Stimulated activated CD4-positive, alpha-beta T cell treated with anti-CD3 and anti-CD28 coated beads, Interleukin-15, amount 100 ng/mL, for 24 hours (primary cell): ENCODE data around the gene FLRT1.

Source experiments
- DNase-seq: peaks from one replicate; pipeline ENCODE4 v3.0.0-alpha.2; 2020

Gene FLRT1

GRCh38 chr11:64007629-64008282 lies 28.0 kb upstream of the FLRT1 start:
- DNase-seq: no peak

- no peak for DNase-seq
Measured at GRCh38 chr11:64008283-64008913, 27.3 kb upstream of the FLRT1 start.

GRCh38 chr11:64008914-64009633 lies 26.7 kb upstream of the FLRT1 start:
- no peak for DNase-seq

GRCh38 chr11:64009710-64010109 lies 26.0 kb upstream of the FLRT1 start:
- DNase-seq: no peak

GRCh38 chr11:64010783-64011182 lies 24.9 kb upstream of the FLRT1 start:
- DNase-seq: no peak

- no peak for DNase-seq
Measured at GRCh38 chr11:64011371-64011770, 24.4 kb upstream of the FLRT1 start.

GRCh38 chr11:64013141-64013896 lies 22.4 kb upstream of the FLRT1 start:
- DNase-seq: no peak

GRCh38 chr11:64014356-64014755 lies 21.4 kb upstream of the FLRT1 start:
- DNase-seq: no peak

GRCh38 chr11:64015510-64015909 lies 20.2 kb upstream of the FLRT1 start:
- no peak for DNase-seq

GRCh38 chr11:64015935-64016845 lies 19.5 kb upstream of the FLRT1 start:
- no peak for DNase-seq

GRCh38 chr11:64017945-64018224 lies 17.8 kb upstream of the FLRT1 start:
- no peak for DNase-seq

- no peak for DNase-seq
Measured at GRCh38 chr11:64018310-64018709, 17.4 kb upstream of the FLRT1 start.

GRCh38 chr11:64019106-64020037 lies 16.4 kb upstream of the FLRT1 start:
- no peak for DNase-seq

GRCh38 chr11:64020976-64021756 lies 14.6 kb upstream of the FLRT1 start:
- DNase-seq: no peak

GRCh38 chr11:64021757-64022093 lies 14.0 kb upstream of the FLRT1 start:
- no peak for DNase-seq

GRCh38 chr11:64022125-64022784 lies 13.5 kb upstream of the FLRT1 start:
- DNase-seq: no peak

- no peak for DNase-seq
Measured at GRCh38 chr11:64023712-64024710, 11.7 kb upstream of the FLRT1 start.

- no peak for DNase-seq
Measured at GRCh38 chr11:64025205-64025604, 10.5 kb upstream of the FLRT1 start.
